GM13977 (cell line): Measurements from ENCODE around the gene APOA1.

Experiments used
- DNase-seq: peaks from one replicate; pipeline ENCODE4 v3.0.0; 2012; ENCODE audit warnings: low spot score
- CTCF ChIP-seq: IDR thresholded peaks from 2 replicates; pipeline ENCODE4 v1.5.1; 2012; ENCODE audit warnings: mild to moderate bottlenecking, control low read depth; ENCODE audit not compliant: insufficient read depth; ENCODE audit errors: extremely low read depth, missing control alignments
- in situ Hi-C: fragments of 300-500 bp; cut with MboI; formaldehyde crosslinking; loops from one replicate; pipeline ENCODE4 v1.12.0; 2022; ENCODE audit warnings: low sequenced_read_pairs, low pct_unique_long_range_greater_than_20kb, mixed read lengths, inconsistent platforms; ENCODE audit not compliant: unreplicated experiment

APOA1 gene

GRCh38 chr11:116868066-116868465 lies 30.6 kb upstream of the APOA1 start:
- in situ Hi-C loops, result no loop called here
- no peak for TF ChIP-seq CTCF
- no peak for DNase-seq

GRCh38 chr11:116867619-116868018 lies 30.2 kb upstream of the APOA1 start:
- in situ Hi-C loops, result no loop called here
- no peak for TF ChIP-seq CTCF
- DNase-seq, result no peak

- in situ Hi-C loops, result no loop called here
- no peak for TF ChIP-seq CTCF
- DNase-seq, result no peak
These were observed 29.5 kb upstream of the APOA1 start for GRCh38 chr11:116866804-116867455.

GRCh38 chr11:116865696-116866095 lies 28.3 kb upstream of the APOA1 start:
- TF ChIP-seq CTCF, result no peak
- DNase-seq, result no peak
- in situ Hi-C loops, result no loop called here

GRCh38 chr11:116864531-116864930 lies 27.1 kb upstream of the APOA1 start:
- TF ChIP-seq CTCF, result no peak
- no peak for DNase-seq
- in situ Hi-C loops, result no loop called here

GRCh38 chr11:116862951-116863350 lies 25.5 kb upstream of the APOA1 start:
- in situ Hi-C loops, result no loop called here
- no peak for DNase-seq
- no peak for TF ChIP-seq CTCF
